Activated CD4-positive, alpha-beta T cell treated with anti-CD3 and anti-CD28 coated beads, Interleukin-2, amount 50 U/mL, for 4 hours (primary cell): ENCODE measurements around the gene DYNC1LI2.
"Not testable (repeated sequence)": the region's sequence is repeated elsewhere in the genome, so short reads cannot be mapped to it uniquely, and the experiment has no call there.

ENCODE experiments used
- DNase-seq, 2 experiments: peaks; one replicate each; pipeline ENCODE4 v3.0.0-alpha.2; 2020

Gene DYNC1LI2

GRCh38 chr16:66751303-66751991 lies at the start of gene DYNC1LI2:
DYNC1LI2 (minus strand) TSS chr16:66751609; CDS start chr16:66751591, 18 bp downstream.
- peak; percentile 74 to 76 for DNase-seq

DNA sequence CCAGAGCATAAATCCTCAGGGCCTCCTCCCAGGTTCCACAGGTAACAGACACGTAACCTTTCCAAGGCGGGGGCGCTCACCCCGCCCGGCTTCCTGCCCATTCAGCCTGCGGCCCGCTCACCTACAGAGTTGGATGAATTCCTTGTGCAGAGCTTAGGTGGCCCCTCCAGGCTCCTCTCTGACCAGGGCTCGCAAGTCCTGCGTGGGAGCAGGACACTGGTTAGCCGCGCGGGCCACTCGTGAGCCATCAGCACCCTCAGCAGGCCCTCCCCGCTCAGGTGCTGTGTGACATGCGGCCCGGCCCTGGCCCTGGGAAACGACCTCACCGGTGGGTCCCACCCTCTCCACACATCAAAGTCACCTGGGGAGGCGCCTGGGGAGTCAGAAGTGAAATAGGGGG lies 49.4 kb upstream of the DYNC1LI2 start:
- DNase-seq, result no peak

DNA sequence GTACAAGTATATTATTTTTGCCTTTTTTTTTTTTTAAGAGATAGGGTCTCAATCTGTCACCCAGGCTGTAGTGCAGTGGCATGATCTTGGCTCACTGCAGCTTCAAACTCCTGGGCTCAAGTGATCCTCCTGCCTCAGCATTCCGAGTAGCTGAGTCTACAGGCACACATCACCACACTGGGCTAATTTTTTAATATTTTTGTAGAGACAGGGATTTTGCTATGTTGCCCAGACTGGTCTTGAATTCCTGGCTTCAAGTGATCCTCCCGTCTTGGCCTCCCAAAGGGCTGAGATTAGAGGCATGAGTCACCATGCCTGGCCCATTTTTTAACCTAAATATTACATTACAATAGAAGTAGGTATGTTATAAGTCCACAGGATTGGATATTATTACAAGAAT lies 46.8 kb upstream of the DYNC1LI2 start:
- no peak for DNase-seq

DNA sequence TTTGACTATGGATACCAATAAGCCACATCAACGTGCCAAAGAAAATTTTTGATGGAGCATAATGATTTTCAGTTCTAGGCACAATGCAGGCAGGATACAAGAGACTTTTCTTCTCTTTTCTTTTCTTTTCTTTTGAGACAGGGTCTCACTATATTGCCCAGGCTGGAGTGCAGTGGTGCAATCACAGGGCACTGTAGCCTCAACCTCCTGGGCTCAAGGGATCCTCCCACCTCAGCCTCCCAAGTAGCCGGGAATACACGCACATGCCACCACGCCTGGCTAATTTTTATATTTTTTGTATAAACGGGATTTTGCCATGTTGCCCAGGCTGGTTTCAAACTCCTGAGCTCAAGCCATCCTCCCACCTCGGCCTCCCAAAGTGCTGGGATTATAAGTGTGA lies 42.6 kb upstream of the DYNC1LI2 start:
- not testable (repeated sequence) for DNase-seq

- DNase-seq, result no peak
Measured at GRCh38 chr16:66790130-66790733, 38.8 kb upstream of the DYNC1LI2 start.

- no peak for DNase-seq
Measured at GRCh38 chr16:66787427-66787826, 36.0 kb upstream of the DYNC1LI2 start.

DNA sequence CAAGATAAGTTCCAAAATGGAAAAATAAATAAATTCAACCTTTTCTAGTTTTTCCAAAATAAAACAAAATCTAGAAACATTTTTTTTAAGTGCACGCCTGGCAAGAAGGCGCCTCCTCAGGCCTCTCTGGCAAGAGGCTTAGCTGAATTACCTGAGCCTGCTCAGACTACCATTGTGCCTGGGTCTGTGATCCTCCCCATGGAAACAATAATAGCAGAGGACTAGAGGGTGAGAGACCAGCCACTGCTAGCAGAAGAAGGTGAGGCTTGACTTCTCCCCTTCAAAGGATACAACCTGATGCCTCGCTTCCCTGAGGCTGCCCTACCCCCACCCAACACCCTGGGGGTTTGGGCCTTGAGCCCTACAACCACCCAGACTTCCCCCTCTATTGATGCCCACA lies 35.1 kb upstream of the DYNC1LI2 start:
- no peak for DNase-seq

GRCh38 chr16:66776457-66776856 lies 25.0 kb upstream of the DYNC1LI2 start:
- DNase-seq, result no peak

GRCh38 chr16:66774981-66775380 lies 23.6 kb upstream of the DYNC1LI2 start:
- DNase-seq, result no peak

GRCh38 chr16:66758086-66758485 lies 6.7 kb upstream of the DYNC1LI2 start:
- DNase-seq, result no peak

DNA sequence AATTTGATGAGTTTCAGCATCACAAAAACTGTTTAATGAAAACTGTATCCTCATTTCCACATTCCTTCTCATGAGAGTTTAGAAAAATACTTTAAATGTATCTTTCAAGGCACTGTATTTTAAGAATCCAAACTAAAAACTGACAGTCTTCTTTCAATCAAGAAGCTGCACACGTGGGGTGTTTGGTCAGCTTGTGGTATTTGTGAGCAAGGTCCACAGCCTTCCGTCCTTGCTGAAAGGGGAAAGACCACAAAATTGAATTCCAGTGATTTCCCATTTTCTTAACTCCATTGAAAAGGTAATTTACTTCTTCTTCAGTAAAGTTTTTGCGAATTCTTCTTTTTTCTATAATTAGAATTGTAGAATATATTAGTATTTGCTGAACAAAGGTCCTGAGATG lies 3.4 kb upstream of the DYNC1LI2 start:
- no peak for DNase-seq

- no peak for DNase-seq
Measured at GRCh38 chr16:66754211-66754610, 2.8 kb upstream of the DYNC1LI2 start.

GRCh38 chr16:66752958-66753357 lies 1.5 kb upstream of the DYNC1LI2 start:
- DNase-seq, result no peak

DNA sequence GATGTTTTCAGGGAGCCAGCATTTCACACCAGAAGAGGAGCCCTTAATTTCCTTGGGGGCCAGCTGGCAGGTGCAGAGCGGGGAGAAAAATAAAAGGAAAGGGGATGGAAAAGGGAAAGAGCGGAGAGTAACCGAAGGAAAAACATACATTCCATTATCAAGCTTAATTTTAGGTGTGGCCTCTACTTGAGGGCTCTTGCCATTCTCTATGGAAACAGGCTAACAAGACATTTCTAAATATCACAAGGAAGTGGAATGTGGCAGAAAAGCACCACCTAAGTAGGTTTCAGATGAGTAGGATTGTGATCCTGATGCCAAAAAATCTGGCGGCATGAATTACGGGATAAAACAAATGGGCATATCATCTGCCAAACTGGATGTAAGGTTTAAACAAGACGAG lies 970 bp upstream of the DYNC1LI2 start:
- DNase-seq, result no peak

DNA sequence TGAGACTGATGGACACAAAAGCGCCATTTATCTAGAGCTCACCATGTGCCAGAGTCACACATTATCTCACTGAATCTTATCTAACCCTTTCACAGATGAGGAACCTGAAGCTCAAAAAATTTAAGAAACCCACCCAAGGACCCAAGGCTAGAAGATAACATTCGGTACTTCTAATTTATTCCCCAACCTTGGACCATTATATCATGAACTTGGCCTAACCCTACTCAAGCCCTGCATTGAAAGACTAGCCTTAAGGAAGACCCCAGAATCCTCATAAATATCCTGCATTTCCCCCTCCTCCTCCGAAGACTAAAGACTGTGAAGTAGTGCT lies 548 bp upstream of the DYNC1LI2 start:
- no peak for DNase-seq

DNA sequence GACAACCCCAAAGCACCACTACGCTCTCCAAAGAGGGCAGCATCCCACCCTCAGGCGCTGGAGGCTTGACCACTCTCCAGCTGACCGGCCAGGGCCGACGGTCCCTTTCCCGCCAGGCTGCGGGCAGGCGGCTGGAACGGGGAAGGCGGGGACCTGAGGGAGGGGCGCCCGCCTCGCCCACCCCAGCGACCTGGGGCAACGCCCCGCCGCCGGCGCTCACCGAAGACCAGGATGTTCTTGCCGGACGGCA lies 431 bp downstream of the DYNC1LI2 start:
- DNase-seq, result no peak

GRCh38 chr16:66750279-66751052 lies 943 bp downstream of the DYNC1LI2 start:
- no peak for DNase-seq

- no peak for DNase-seq
Measured at GRCh38 chr16:66746682-66747081, 4.7 kb downstream of the DYNC1LI2 start.

- no peak for DNase-seq
Measured at GRCh38 chr16:66746048-66746447, 5.4 kb downstream of the DYNC1LI2 start.

GRCh38 chr16:66741950-66742808 lies 9.2 kb downstream of the DYNC1LI2 start:
- no peak for DNase-seq

DNA sequence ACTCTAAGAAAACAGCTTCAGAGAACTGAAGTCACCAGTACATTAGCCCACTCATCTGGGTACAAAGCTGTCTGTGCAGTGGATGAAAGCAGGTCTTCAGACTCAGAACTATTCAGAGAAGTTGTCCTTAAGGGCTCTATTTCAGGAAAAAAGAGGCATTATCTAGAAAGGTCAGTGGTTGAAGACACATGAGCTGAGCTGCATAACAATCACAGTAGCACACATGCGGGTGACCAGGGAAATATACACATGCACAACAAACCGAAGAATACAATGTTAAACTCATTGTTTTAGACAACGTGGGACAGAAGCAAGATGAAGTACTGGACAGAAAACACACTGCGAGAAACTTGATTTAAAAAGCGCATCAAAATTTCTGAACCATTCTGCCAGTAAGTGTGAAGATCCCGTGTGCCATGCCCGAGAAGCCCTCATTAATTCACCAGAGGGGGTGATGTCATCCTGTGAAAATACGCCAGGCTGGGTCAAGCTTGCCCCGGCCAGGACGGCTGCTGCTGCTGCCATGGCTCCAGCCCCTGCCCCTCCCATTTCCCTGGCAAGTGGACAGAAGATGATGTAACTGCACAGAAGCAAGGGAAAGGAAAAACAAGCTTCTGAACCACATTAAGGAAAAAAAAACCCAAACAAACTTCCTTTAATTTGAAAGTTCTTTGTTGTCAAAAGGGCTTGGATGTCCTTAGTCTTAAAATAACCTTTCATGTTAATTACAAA lies 10.1 kb downstream of the DYNC1LI2 start:
- DNase-seq, result no peak

- DNase-seq, result no peak
Measured at GRCh38 chr16:66740533-66740932, 10.9 kb downstream of the DYNC1LI2 start.

GRCh38 chr16:66740010-66740409 lies 11.4 kb downstream of the DYNC1LI2 start:
- DNase-seq, result peak; percentile 3 to 20
